22Rv1 (cell line): ENCODE measurements around the gene KIAA1210.
A peak's percentile ranks its signal among the peaks of the same experiment; 100 is the strongest.

Experiments used
- H3K27ac ChIP-seq: fragments of 450-650 bp; 2 replicates; pipeline ENCODE4 v1.5.1; 2017
- CTCF ChIP-seq: fragments of 450-650 bp; IDR thresholded peaks from 2 replicates; pipeline ENCODE4 v1.5.1; 2017; ENCODE audit warnings: mild to moderate bottlenecking
- ZFX ChIP-seq: fragments of 450-650 bp; IDR thresholded peaks from 2 replicates; pipeline ENCODE4 v1.6.1; 2017; ENCODE audit warnings: antibody characterized with exemption, borderline replicate concordance

KIAA1210 gene

GRCh38 chrX:119121341-119121740, 6.3 kb downstream of the KIAA1210 start:
- TF ChIP-seq ZFX = no peak
- TF ChIP-seq CTCF = no peak
- H3K27ac ChIP-seq = no peak overlapping the region

GRCh38 chrX:119118780-119119395, 8.7 kb downstream of the KIAA1210 start:
- TF ChIP-seq ZFX = no peak
- peak; percentile 64 for TF ChIP-seq CTCF
- no peak overlapping the region for H3K27ac ChIP-seq

GRCh38 chrX:119107206-119107605, 20.4 kb downstream of the KIAA1210 start:
- H3K27ac ChIP-seq = no peak overlapping the region
- TF ChIP-seq CTCF (no peak), ZFX (no peak)

- TF ChIP-seq CTCF (no peak), ZFX (no peak)
- H3K27ac ChIP-seq = no peak overlapping the region
Measured at GRCh38 chrX:119105826-119106225, 21.8 kb downstream of the KIAA1210 start.

- no peak overlapping the region for H3K27ac ChIP-seq
- TF ChIP-seq CTCF (no peak), ZFX (no peak)
Measured at GRCh38 chrX:119101168-119101567, 26.4 kb downstream of the KIAA1210 start.

GRCh38 chrX:119095936-119096335, 31.7 kb downstream of the KIAA1210 start:
- H3K27ac ChIP-seq = no peak overlapping the region
- no peak for TF ChIP-seq CTCF
- no peak for TF ChIP-seq ZFX

GRCh38 chrX:119094819-119095218, 32.8 kb downstream of the KIAA1210 start:
- TF ChIP-seq ZFX = no peak
- TF ChIP-seq CTCF = no peak
- peak overlapping the region; percentile 68 for H3K27ac ChIP-seq
